ENCODE data around the gene TLE6.

- TF ChIP-seq CTCF (IDR thresholded peaks at IDR 0.05) (peak in 1 of 3 donors; percentile 8), POLR2A (IDR thresholded peaks at IDR 0.05) (no peak)
Measured at GRCh38 chr19:2952953-2953481, 24.3 kb upstream of the TLE6 start.

All from ovary (tissue), 3 donors.